HL-60 (cell line): ENCODE results near the gene RPN2.

Experiments
- DNase-seq, 2 experiments: peaks; one replicate each; pipeline ENCODE4 v3.0.0-alpha.2; 2010 to 2020; ENCODE audit warnings: low read depth in 1 of 2, low spot score in 1 of 2
- H3K27ac ChIP-seq: fragments of 250-450 bp; sonication (Bioruptor Pico); replicated peaks from 2 replicates; pipeline ENCODE4 v1.5.1; 2020; ENCODE audit warnings: mild to moderate bottlenecking, moderate library complexity
- H3K27me3 ChIP-seq: fragments of 250-450 bp; sonication (Bioruptor Pico); 2 replicates; pipeline ENCODE4 v1.5.1; 2021; ENCODE audit warnings: mild to moderate bottlenecking, moderate library complexity; ENCODE audit not compliant: insufficient read depth, poor library complexity, severe bottlenecking
- H3K4me3 ChIP-seq: replicated peaks from 2 replicates; pipeline ENCODE4 v1.5.1; 2011; ENCODE audit warnings: mild to moderate bottlenecking, control low read depth, low read length; ENCODE audit not compliant: insufficient read depth
- CTCF ChIP-seq: IDR thresholded peaks from one replicate; pipeline ENCODE4 v1.5.1; 2011; ENCODE audit warnings: low read length, control low read depth, inconsistent platforms; ENCODE audit not compliant: insufficient read depth
- GABPA ChIP-seq: IDR thresholded peaks from 2 replicates; pipeline ENCODE4 v1.6.1; 2012; ENCODE audit warnings: low read depth
- POLR2AphosphoS5 ChIP-seq: IDR thresholded peaks from 2 replicates; pipeline ENCODE4 v1.6.1; 2012; ENCODE audit warnings: low read depth
- REST ChIP-seq: IDR thresholded peaks from 2 replicates; pipeline ENCODE4 v1.6.1; 2012; ENCODE audit warnings: low read depth; ENCODE audit not compliant: insufficient replicate concordance
- SPI1 ChIP-seq: IDR thresholded peaks from 2 replicates; pipeline ENCODE4 v1.6.1; 2012; ENCODE audit warnings: low read depth, mild to moderate bottlenecking, borderline replicate concordance

RPN2 gene

GRCh38 chr20:37172836-37173235 is 6.3 kb upstream of the RPN2 start:
- no peak overlapping the region for H3K4me3 ChIP-seq
- no peak for DNase-seq

GRCh38 chr20:37179683-37180524 is 774 bp downstream of the RPN2 start:
- peak overlapping the region; percentile 92 for H3K4me3 ChIP-seq
- H3K27me3 ChIP-seq: no peaks in the 10 kb centered on the region
- DNase-seq: peak; percentile 36 to 59
- TF ChIP-seq POLR2AphosphoS5 (no peak), SPI1 (no peak), CTCF (no peak), REST (no peak), GABPA (no peak)
- peak overlapping the region; percentile 100 for H3K27ac ChIP-seq

More at GRCh38 chr20:37172836-37173235, 6.3 kb upstream of the RPN2 start:
- TF ChIP-seq CTCF: no peak
- no peak for TF ChIP-seq REST
- TF ChIP-seq SPI1: no peak
- TF ChIP-seq POLR2AphosphoS5: no peak
- TF ChIP-seq GABPA: no peak
- no peak overlapping the region for H3K27ac ChIP-seq
- no peaks in the 10 kb centered on the region for H3K27me3 ChIP-seq

- H3K27me3 ChIP-seq: no peaks in the 10 kb centered on the region
- no peak for TF ChIP-seq REST
- TF ChIP-seq GABPA: no peak
- TF ChIP-seq POLR2AphosphoS5: no peak
- no peak for TF ChIP-seq CTCF
- no peak for TF ChIP-seq SPI1
- no peak overlapping the region for H3K4me3 ChIP-seq
- no peak overlapping the region for H3K27ac ChIP-seq
- DNase-seq: no peak
Observed at GRCh38 chr20:37185686-37186085, 6.6 kb downstream of the RPN2 start.
